ENCODE data around the gene SLC26A3.

DNA sequence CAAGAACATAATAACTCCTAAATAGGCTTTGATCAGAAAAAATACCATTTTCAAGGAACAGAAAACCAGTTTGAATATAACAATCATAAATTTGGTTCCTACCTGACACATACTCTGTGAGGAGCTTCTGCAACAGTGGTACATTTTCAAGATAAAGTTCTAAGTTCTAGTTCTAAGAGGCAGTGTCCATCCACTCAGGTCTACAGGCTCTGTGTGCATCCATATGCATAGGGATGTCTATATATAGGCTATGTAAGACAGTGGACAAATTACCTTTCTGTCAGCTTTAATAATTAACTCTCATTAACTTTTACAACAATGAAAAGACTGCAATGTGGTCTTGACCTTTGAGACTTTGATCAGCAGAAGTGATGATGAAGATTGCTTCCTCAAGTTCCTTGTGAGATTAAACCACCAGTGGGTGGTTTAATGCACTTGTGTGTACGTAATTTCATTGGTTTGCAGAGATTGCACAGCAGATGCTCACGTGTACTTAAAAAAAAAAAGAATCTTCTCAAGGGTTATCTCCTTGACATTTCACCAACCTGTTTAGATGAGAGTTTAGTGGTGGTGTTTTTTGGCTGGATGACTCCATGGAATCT lies at the start of gene SLC26A3:
- TF ChIP-seq, protein P1, sequence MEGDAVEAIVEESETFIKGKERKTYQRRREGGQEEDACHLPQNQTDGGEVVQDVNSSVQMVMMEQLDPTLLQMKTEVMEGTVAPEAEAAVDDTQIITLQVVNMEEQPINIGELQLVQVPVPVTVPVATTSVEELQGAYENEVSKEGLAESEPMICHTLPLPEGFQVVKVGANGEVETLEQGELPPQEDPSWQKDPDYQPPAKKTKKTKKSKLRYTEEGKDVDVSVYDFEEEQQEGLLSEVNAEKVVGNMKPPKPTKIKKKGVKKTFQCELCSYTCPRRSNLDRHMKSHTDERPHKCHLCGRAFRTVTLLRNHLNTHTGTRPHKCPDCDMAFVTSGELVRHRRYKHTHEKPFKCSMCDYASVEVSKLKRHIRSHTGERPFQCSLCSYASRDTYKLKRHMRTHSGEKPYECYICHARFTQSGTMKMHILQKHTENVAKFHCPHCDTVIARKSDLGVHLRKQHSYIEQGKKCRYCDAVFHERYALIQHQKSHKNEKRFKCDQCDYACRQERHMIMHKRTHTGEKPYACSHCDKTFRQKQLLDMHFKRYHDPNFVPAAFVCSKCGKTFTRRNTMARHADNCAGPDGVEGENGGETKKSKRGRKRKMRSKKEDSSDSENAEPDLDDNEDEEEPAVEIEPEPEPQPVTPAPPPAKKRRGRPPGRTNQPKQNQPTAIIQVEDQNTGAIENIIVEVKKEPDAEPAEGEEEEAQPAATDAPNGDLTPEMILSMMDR (IDR thresholded peaks at IDR 0.05) = no peak
- TF ChIP-seq POLR2A (IDR thresholded peaks at IDR 0.05; ENCODE audit: low read depth) = no peak
- TF ChIP-seq EP300 (IDR thresholded peaks at IDR 0.05) = no peak
- TF ChIP-seq POLR2AphosphoS5 (IDR thresholded peaks at IDR 0.05) = no peak
